Liver (tissue), 9 donors: ENCODE measurements around the gene CDH4. TPM values are rescaled to one million over a fixed set of nuclear protein-coding genes. Genes with fewer than 3 reads are reported as not detected.

Experiments used
- DNase-seq: peaks from one replicate; pipeline ENCODE4 v3.0.0-alpha.2; 2017; ENCODE audit warnings: low spot score
- H3K27ac ChIP-seq, 2 donors: one replicate each; pipeline ENCODE4 v1.7.0; 2013; ENCODE audit warnings: inconsistent platforms in 2 of 2, low read length in 2 of 2, control low read depth in 1 of 2, low read depth in 1 of 2, mild to moderate bottlenecking in 1 of 2
- H3K27me3 ChIP-seq, 4 donors: one replicate each; pipeline versions ENCODE4 v1.6.1 to v1.7.0; 2013; ENCODE audit warnings: low read length in 3 of 4, inconsistent platforms in 1 of 4, mild to moderate bottlenecking in 1 of 4, moderate library complexity in 1 of 4; ENCODE audit not compliant: control insufficient read depth in 4 of 4, insufficient read depth in 4 of 4
- H3K36me3 ChIP-seq, 4 donors: one replicate each; pipeline versions ENCODE4 v1.6.1 to v1.7.0; 2013; ENCODE audit warnings: low read length in 3 of 4, mild to moderate bottlenecking in 3 of 4, low read depth in 1 of 4, moderate library complexity in 1 of 4; ENCODE audit not compliant: control insufficient read depth in 4 of 4, insufficient read depth in 3 of 4
- H3K4me1 ChIP-seq, 4 donors: one replicate each; pipeline versions ENCODE4 v1.6.1 to v1.7.0; 2013; ENCODE audit warnings: low read length in 3 of 4, mild to moderate bottlenecking in 3 of 4, moderate library complexity in 1 of 4; ENCODE audit not compliant: control insufficient read depth in 4 of 4, insufficient read depth in 4 of 4
- H3K4me3 ChIP-seq, 3 donors: one replicate each; pipeline versions ENCODE4 v1.6.1 to v1.7.0; 2013; ENCODE audit warnings: low read length in 3 of 3, control low read depth in 1 of 3, low read depth in 1 of 3, mild to moderate bottlenecking in 1 of 3
- H3K9ac ChIP-seq, 2 donors: one replicate each; pipeline ENCODE4 v1.7.0; 2013; ENCODE audit warnings: low read length in 2 of 2, mild to moderate bottlenecking in 2 of 2, moderate library complexity in 2 of 2, control low read depth in 1 of 2, low read depth in 1 of 2
- H3K9me3 ChIP-seq, 4 donors: one replicate each; pipeline versions ENCODE4 v1.6.1 to v1.7.0; 2013; ENCODE audit warnings: low read length in 3 of 4; ENCODE audit not compliant: control insufficient read depth in 4 of 4
- FOXA1 ChIP-seq: IDR thresholded peaks from 2 replicates; pipeline ENCODE4 v1.6.1; 2016; ENCODE audit warnings: antibody characterized with exemption
- NR2F2 ChIP-seq: IDR thresholded peaks from 2 replicates; pipeline ENCODE4 v1.6.1; 2016; ENCODE audit warnings: antibody characterized with exemption
- RXRA ChIP-seq, 2 donors: IDR thresholded peaks; 2 replicates each; pipeline ENCODE4 v1.6.1; 2017 to 2018; ENCODE audit warnings: antibody characterized with exemption in 2 of 2, mild to moderate bottlenecking in 1 of 2
- SP1 ChIP-seq: IDR thresholded peaks from 2 replicates; pipeline ENCODE4 v1.6.1; 2018; ENCODE audit warnings: antibody characterized with exemption, mild to moderate bottlenecking
- TAF1 ChIP-seq: conservative IDR thresholded peaks from 2 replicates; pipeline ENCODE4 v1.6.1; 2016; ENCODE audit warnings: antibody characterized with exemption, mild to moderate bottlenecking
- YY1 ChIP-seq: IDR thresholded peaks from 2 replicates; pipeline ENCODE4 v1.6.1; 2016; ENCODE audit warnings: antibody characterized with exemption, mild to moderate bottlenecking
- WGBS: extraction: QIAGEN DNeasy Blood & Tissue Kit; methylation state at CpG from one replicate; pipeline ENCODE4 v1.1.7; 2013; 5-methylcytosine and 5-hydroxymethylcytosine counted together
- polyA plus RNA-seq, 2 donors: library from polyadenylated mRNA; stranded (reverse) in 1 of 2; unstranded in 1 of 2; fragments of 200-250 nt in 1 of 2; fragments of >200 nt in 1 of 2; fragmentation: Nextera tagmentation in 1 of 2; extraction: Ambion mirVana in 1 of 2; gene quantifications; one replicate each; pipeline versions ENCODE4 v1.2.1 to v1.2.3, GENCODE V29; 2013 to 2015
- total RNA-seq, 2 donors: library from RNA; depleted of rRNA; stranded (reverse); fragments of >200 nt; gene quantifications; one replicate each; pipeline ENCODE4 v1.2.3, GENCODE V29; 2014
- TF ChIP-seq, protein P1 (sequence below): IDR thresholded peaks from 2 replicates; pipeline ENCODE4 v1.6.1; 2016; ENCODE audit warnings: antibody characterized with exemption
- TF ChIP-seq, protein P2 (sequence below): IDR thresholded peaks from 2 replicates; pipeline ENCODE4 v1.6.1; 2016; ENCODE audit warnings: antibody characterized with exemption
- TF ChIP-seq, protein P3 (sequence below): IDR thresholded peaks from 2 replicates; pipeline ENCODE4 v1.6.1; 2016; ENCODE audit warnings: antibody characterized with exemption, mild to moderate bottlenecking
- TF ChIP-seq, protein P4 (sequence below): fragments of 150-350 bp; IDR thresholded peaks from 2 replicates; pipeline ENCODE4 v1.5.1; 2017; ENCODE audit warnings: improper control_type of control experiment, low read depth, low read length; ENCODE audit not compliant: missing input control
- TF ChIP-seq, protein P5 (sequence below): IDR thresholded peaks from 2 replicates; pipeline ENCODE4 v1.6.1; 2016; ENCODE audit warnings: antibody characterized with exemption
- donor health status: healthy.
- donor health status: healthy.
- donor health status: healthy.
- donor health status: healthy.
- donor health status: healthy.

Gene CDH4
- total and polyA plus RNA-seq, 4 donors, result 0.03 to 0.25 (median 0.19) TPM; not detected in 1

DNA sequence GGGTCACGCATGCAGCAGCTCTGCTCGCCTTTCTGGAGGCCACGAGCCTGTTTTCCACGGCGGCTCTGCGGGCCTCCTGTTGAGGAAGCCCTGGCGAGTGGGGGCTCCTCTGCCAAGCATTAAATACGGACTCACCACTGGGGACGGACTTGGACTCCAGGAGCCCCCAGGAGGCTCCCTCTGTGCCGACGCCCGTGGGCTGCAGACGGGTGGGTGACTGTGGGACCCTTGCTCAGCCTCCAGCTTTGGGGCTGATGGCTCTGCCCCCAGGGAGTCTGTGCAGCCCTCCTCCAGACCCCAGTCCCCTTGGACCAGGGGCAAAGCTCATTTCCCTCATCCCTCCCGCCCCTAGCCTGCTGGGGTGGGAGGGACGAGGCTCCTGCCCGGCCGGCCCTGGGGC is 577.5 kb downstream of the CDH4 start:
- H3K36me3 ChIP-seq, result no peaks in the 10 kb centered on the region
- no peak overlapping the region for H3K9ac ChIP-seq
- DNase-seq, result no peak
- H3K27me3 ChIP-seq, result peaks cover 0 to 7% (median 0%) of the 10 kb centered on the region in 4 donors
- 78% methylated on average over 17 of the region's 17 CpGs for WGBS
- TF ChIP-seq, protein P1, sequence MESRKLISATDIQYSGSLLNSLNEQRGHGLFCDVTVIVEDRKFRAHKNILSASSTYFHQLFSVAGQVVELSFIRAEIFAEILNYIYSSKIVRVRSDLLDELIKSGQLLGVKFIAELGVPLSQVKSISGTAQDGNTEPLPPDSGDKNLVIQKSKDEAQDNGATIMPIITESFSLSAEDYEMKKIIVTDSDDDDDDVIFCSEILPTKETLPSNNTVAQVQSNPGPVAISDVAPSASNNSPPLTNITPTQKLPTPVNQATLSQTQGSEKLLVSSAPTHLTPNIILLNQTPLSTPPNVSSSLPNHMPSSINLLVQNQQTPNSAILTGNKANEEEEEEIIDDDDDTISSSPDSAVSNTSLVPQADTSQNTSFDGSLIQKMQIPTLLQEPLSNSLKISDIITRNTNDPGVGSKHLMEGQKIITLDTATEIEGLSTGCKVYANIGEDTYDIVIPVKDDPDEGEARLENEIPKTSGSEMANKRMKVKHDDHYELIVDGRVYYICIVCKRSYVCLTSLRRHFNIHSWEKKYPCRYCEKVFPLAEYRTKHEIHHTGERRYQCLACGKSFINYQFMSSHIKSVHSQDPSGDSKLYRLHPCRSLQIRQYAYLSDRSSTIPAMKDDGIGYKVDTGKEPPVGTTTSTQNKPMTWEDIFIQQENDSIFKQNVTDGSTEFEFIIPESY, result no peak
- no peak for TF ChIP-seq FOXA1
- TF ChIP-seq RXRA (IDR thresholded peaks at IDR 0.05), result no peak
- TF ChIP-seq NR2F2, result no peak
- no peak for TF ChIP-seq SP1
- H3K27ac ChIP-seq, result no peak overlapping the region
- no peak overlapping the region for H3K4me3 ChIP-seq
- peaks cover 0 to 5% (median 0%) of the 10 kb centered on the region in 4 donors for H3K9me3 ChIP-seq
- no peaks in the 10 kb centered on the region for H3K4me1 ChIP-seq

DNA sequence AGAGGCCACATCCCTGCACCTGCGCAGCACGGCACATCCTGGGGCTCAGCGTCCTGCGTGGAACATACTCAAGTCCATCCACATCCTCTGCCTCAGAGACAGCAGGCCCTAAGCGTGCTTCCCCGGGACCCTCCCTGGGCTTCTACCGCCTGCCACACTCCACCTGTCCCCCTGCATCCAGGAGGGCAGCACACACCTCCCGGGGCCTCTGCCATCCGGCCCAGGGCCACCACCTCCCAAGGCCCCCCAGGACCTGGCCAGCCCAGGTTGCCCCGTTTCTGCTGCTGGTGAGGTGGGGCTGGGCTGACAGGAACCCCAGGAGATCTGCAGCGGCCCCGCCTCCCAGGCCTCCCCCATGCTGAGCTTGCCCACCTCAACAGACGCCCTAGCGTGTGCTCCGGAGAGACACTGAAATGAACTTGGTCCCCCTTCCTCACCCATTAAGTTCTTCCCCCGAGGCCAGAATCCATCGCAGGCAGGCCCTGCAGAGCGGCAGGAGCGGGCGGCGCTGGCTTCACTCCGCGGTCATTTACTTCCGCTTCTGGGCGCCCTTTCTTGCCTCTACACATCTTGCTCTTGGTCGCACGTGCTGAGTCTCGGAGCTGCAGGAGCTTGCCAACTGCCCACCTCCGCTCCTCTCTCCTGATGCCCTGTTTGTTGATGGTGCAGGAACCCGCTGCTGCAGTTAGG is 578.3 kb downstream of the CDH4 start:
- peaks cover 0 to 7% (median 0%) of the 10 kb centered on the region in 4 donors for H3K27me3 ChIP-seq
- H3K27ac ChIP-seq, result no peak overlapping the region
- 79% methylated on average over 30 of the region's 30 CpGs for WGBS
- no peak overlapping the region for H3K9ac ChIP-seq
- no peak overlapping the region for H3K4me3 ChIP-seq
- no peak for DNase-seq
- peaks cover 0 to 5% (median 0%) of the 10 kb centered on the region in 4 donors for H3K9me3 ChIP-seq
- TF ChIP-seq, protein P2, sequence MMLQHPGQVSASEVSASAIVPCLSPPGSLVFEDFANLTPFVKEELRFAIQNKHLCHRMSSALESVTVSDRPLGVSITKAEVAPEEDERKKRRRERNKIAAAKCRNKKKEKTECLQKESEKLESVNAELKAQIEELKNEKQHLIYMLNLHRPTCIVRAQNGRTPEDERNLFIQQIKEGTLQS, result no peak
- no peak for TF ChIP-seq FOXA1
- TF ChIP-seq, protein P3, sequence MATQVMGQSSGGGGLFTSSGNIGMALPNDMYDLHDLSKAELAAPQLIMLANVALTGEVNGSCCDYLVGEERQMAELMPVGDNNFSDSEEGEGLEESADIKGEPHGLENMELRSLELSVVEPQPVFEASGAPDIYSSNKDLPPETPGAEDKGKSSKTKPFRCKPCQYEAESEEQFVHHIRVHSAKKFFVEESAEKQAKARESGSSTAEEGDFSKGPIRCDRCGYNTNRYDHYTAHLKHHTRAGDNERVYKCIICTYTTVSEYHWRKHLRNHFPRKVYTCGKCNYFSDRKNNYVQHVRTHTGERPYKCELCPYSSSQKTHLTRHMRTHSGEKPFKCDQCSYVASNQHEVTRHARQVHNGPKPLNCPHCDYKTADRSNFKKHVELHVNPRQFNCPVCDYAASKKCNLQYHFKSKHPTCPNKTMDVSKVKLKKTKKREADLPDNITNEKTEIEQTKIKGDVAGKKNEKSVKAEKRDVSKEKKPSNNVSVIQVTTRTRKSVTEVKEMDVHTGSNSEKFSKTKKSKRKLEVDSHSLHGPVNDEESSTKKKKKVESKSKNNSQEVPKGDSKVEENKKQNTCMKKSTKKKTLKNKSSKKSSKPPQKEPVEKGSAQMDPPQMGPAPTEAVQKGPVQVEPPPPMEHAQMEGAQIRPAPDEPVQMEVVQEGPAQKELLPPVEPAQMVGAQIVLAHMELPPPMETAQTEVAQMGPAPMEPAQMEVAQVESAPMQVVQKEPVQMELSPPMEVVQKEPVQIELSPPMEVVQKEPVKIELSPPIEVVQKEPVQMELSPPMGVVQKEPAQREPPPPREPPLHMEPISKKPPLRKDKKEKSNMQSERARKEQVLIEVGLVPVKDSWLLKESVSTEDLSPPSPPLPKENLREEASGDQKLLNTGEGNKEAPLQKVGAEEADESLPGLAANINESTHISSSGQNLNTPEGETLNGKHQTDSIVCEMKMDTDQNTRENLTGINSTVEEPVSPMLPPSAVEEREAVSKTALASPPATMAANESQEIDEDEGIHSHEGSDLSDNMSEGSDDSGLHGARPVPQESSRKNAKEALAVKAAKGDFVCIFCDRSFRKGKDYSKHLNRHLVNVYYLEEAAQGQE, result no peak
- TF ChIP-seq SP1, result no peak
- no peak for TF ChIP-seq TAF1
- TF ChIP-seq YY1, result no peak
- TF ChIP-seq, protein P4, sequence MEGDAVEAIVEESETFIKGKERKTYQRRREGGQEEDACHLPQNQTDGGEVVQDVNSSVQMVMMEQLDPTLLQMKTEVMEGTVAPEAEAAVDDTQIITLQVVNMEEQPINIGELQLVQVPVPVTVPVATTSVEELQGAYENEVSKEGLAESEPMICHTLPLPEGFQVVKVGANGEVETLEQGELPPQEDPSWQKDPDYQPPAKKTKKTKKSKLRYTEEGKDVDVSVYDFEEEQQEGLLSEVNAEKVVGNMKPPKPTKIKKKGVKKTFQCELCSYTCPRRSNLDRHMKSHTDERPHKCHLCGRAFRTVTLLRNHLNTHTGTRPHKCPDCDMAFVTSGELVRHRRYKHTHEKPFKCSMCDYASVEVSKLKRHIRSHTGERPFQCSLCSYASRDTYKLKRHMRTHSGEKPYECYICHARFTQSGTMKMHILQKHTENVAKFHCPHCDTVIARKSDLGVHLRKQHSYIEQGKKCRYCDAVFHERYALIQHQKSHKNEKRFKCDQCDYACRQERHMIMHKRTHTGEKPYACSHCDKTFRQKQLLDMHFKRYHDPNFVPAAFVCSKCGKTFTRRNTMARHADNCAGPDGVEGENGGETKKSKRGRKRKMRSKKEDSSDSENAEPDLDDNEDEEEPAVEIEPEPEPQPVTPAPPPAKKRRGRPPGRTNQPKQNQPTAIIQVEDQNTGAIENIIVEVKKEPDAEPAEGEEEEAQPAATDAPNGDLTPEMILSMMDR, result no peak
- TF ChIP-seq, protein P5, sequence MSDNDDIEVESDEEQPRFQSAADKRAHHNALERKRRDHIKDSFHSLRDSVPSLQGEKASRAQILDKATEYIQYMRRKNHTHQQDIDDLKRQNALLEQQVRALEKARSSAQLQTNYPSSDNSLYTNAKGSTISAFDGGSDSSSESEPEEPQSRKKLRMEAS, result no peak
- no peaks in the 10 kb centered on the region for H3K4me1 ChIP-seq
- H3K36me3 ChIP-seq, result no peaks in the 10 kb centered on the region
